Epithelial cell of esophagus (primary cell): ENCODE measurements around the gene USP35.

ENCODE experiments used
- DNase-seq: peaks from one replicate; pipeline ENCODE4 v3.0.0; 2010; ENCODE audit warnings: low read depth
- H3K4me3 ChIP-seq: 2 replicates; pipeline ENCODE4 v1.5.1; 2011; ENCODE audit warnings: mild to moderate bottlenecking, low read length, control low read depth
- CTCF ChIP-seq: IDR thresholded peaks from 2 replicates; pipeline ENCODE4 v1.5.1; 2011; ENCODE audit warnings: low read depth, mild to moderate bottlenecking, low read length, control low read depth, inconsistent platforms; ENCODE audit not compliant: insufficient read depth; ENCODE audit errors: missing control alignments

The USP35 gene

GRCh38 chr11:78199015-78199652 lies 10.4 kb downstream of the USP35 start:
- TF ChIP-seq CTCF: no peak
- no peak for DNase-seq

GRCh38 chr11:78199653-78200015 lies 10.9 kb downstream of the USP35 start:
- DNase-seq: no peak
- no peak for TF ChIP-seq CTCF
- H3K4me3 ChIP-seq: no peak overlapping the region

More at GRCh38 chr11:78199015-78199652, 10.4 kb downstream of the USP35 start:
- no peak overlapping the region for H3K4me3 ChIP-seq

GRCh38 chr11:78200061-78200460 lies 11.3 kb downstream of the USP35 start:
- DNase-seq: no peak
- no peak overlapping the region for H3K4me3 ChIP-seq
- TF ChIP-seq CTCF: no peak

GRCh38 chr11:78200553-78200952 lies 11.8 kb downstream of the USP35 start:
- H3K4me3 ChIP-seq: no peak overlapping the region
- no peak for DNase-seq
- TF ChIP-seq CTCF: no peak

- DNase-seq: no peak
- TF ChIP-seq CTCF: no peak
- no peak overlapping the region for H3K4me3 ChIP-seq
Measured at GRCh38 chr11:78201096-78201818, 12.5 kb downstream of the USP35 start.

- H3K4me3 ChIP-seq: no peak overlapping the region
- no peak for TF ChIP-seq CTCF
- no peak for DNase-seq
Measured at GRCh38 chr11:78202733-78203167, 14.0 kb downstream of the USP35 start.
